ENCODE measurements around the gene PLB1. TPM values are rescaled to one million over a fixed set of nuclear protein-coding genes. Genes with fewer than 3 reads are reported as not detected.

The PLB1 gene
- total and polyA plus RNA-seq, 2 experiments from 2014 or later, result 0.06 to 0.21 TPM

- no peak overlapping the region for H3K27ac ChIP-seq (ENCODE audit: low read depth)
- TF ChIP-seq CREB1 (CRISPR knock-in tag; IDR thresholded peaks at IDR 0.05; ENCODE audit: low read depth) (no peak), ZNF114 (CRISPR knock-in tag; IDR thresholded peaks at IDR 0.05) (no peak), JUNB (IDR thresholded peaks at IDR 0.05; ENCODE audit: unreplicated experiment) (no peak), STAT1 (IDR thresholded peaks at IDR 0.05; ENCODE audit: unreplicated experiment) (no peak), EZH2phosphoT487 (IDR thresholded peaks at IDR 0.05; ENCODE audit: unreplicated experiment) (no peak), REST (IDR thresholded peaks at IDR 0.05; ENCODE audit: unreplicated experiment) (no peak), ZNF331 (CRISPR knock-in tag; IDR thresholded peaks at IDR 0.05; ENCODE audit: low read depth) (no peak), CTCF (conservative IDR thresholded peaks at IDR 0.05; ENCODE audit: low read depth in 2 of 2) (no peak), NANOG (IDR thresholded peaks at IDR 0.05; ENCODE audit: borderline replicate concordance) (no peak), POLR2AphosphoS5 (IDR thresholded peaks at IDR 0.05; ENCODE audit: low read depth) (no peak), EZH2 (IDR thresholded peaks at IDR 0.05; ENCODE audit: low read depth, unreplicated experiment) (no peak), ETS1 (IDR thresholded peaks at IDR 0.05) (no peak), ZNF462 (CRISPR knock-in tag; IDR thresholded peaks at IDR 0.05) (no peak)
- no peaks in the 10 kb centered on the region for H3F3A ChIP-seq (replicated peaks; ENCODE audit: low read depth)
- no peak for DNase-seq (ENCODE audit: low spot score)
- no peak overlapping the region for H3K4me3 ChIP-seq
- H3K4me2 ChIP-seq, result no peak overlapping the region
- Mint-ChIP-seq H3K4me3 (no peak overlapping the region), H3K27ac (no peak overlapping the region), H3K4me1 (peaks cover 3% of the 10 kb centered on the region; the same call in 1 of the 3 replicates), H3K27me3 (ENCODE audit: insufficient read depth, low read depth, poor library complexity) (peaks cover 2% of the 10 kb centered on the region), H3K9me3 (no peaks in the 10 kb centered on the region), H3K36me3 (ENCODE audit: low read depth) (no peaks in the 10 kb centered on the region)
- no peaks in the 10 kb centered on the region for H3K9me2 ChIP-seq (ENCODE audit: insufficient read depth)
- H4K20me1 ChIP-seq (replicated peaks; ENCODE audit: insufficient read depth), result no peaks in the 10 kb centered on the region
- H3K4me1 ChIP-seq (ENCODE audit: insufficient read depth), result no peaks in the 10 kb centered on the region
- H3K36me3 ChIP-seq (ENCODE audit: insufficient read depth), result no peaks in the 10 kb centered on the region
- no peaks in the 10 kb centered on the region for H3K79me2 ChIP-seq (replicated peaks; ENCODE audit: insufficient read depth)
- no peak overlapping the region for H2AFZ ChIP-seq
- no peaks in the 10 kb centered on the region for H3K27me3 ChIP-seq (ENCODE audit: insufficient read depth)
- no peak for ATAC-seq
Measured at GRCh38 chr2:28545590-28546200, 49.8 kb downstream of the PLB1 start.
